ELF-1 (cell line): Measurements from ENCODE around the gene RPL10A.
A peak's percentile ranks its signal among the peaks of the same experiment; 100 is the strongest.

Source experiments
- DNase-seq: peaks from one replicate; pipeline ENCODE4 v3.0.0-alpha.2; 2016; ENCODE audit warnings: low read depth, low spot score

RPL10A gene

DNA sequence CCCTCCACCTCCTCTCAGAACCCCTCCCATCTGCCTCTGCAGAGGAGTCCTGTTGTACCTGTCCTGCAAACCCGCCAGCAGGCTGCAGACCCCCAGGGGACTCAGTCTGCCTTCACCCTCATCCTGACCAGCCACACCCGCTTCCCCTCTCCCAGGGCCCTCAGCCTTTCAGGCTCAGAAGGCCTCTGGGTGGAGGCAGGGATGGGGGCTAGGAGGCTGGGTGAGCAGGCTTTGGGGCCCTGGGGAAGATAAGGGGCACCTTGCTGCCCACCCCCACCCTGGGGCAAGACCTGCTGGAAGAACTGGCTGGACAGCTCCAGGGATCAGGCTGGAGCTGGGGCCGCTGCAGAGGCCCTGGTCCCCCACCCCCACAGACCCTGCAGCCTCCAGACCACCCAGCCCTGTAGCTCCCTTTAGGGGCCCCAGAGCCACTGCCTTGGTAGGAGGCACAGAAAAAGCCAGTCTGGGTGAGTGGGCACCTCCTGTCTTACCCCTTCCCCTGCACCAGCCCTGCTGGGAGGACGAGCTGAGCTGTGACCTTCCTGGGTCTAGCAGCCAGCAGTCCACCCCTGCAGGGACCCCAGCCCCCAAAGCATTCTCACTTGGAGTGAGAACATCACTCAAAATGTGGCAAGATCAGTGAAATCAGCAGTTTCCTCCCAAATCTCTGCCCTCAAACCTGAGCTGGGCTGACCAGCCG lies 23.5 kb downstream of the RPL10A start:
- DNase-seq, result peak; percentile 88

DNA sequence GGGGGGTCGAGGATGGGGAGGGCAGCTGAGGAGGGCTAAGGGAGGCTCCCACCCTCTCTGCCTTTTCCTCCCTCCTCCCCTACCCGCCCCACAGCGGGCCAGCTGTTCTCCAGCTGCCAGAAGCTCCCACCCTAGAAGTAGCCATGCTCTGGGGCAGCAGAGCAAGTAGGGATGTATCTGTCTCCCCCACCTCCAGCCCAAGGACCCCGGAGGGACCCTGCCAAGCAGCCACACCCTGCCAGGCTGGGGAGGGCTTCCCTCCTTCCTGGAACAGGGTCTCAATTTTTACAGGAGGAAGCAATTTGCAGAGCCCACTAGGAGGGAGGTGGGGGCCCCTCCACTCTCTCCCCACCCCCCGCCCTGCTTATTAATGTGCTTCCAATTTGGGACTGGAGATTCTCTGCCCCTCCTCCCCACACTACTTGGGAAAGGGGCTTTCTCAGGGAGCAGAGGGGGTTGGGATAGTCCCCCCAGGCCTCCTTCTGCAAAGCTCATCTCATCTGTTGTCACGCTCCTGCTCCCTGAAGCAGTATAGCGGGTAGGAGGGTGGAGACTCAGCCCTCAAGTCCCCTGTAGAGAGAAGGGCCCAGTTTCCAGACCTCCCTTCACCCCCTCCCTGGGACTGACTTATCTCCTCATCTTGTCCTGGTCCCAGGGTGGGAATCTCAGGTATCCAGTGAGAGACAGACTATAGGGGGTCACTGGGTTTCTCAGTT lies 24.2 kb downstream of the RPL10A start:
- DNase-seq, result peak; percentile 54

DNA sequence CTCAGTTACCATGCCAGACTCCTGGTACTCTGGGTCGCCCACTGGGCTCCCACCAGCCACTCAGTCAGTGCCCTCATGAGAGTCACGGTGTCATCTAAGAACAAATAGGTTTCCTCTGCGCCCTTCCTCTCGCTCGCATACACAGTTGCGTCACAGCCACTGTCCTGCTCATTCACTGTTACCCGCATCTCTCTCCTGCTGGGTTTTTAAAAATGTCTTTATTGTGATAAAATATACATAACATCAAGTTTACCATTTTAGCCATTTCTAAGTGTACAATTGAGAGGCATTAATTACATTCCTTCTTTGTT lies 24.7 kb downstream of the RPL10A start:
- no peak for DNase-seq

DNA sequence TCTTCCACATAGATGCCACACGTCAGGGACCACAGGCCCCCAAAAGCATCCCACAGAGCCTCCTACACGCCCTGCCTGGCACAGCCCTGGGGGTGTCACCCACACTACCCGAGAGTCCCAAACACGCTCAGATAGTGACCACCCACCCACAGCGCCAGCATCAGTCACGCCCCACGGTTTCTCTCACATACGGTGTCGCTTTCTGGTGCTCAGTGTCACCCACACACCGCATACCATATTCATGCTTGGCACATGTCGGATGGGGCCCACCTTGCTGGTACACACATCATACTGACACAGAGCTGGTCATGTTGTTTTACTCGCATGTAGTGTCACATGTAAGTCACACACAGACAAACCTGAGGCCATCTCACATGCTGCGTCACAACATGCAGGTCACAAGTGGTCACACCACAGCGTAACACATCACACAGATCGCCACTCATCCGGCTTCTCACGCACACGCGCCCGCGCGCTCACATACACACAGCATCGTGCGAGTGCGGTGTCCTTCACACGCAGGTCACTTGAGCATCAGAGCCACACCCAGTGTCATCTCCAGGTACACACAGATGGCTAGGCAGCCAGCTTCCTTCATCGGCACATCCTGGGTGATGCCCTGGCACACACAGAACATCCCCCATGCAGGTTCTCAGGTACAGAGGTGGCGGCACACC lies 25.2 kb downstream of the RPL10A start:
- DNase-seq, result no peak

DNA sequence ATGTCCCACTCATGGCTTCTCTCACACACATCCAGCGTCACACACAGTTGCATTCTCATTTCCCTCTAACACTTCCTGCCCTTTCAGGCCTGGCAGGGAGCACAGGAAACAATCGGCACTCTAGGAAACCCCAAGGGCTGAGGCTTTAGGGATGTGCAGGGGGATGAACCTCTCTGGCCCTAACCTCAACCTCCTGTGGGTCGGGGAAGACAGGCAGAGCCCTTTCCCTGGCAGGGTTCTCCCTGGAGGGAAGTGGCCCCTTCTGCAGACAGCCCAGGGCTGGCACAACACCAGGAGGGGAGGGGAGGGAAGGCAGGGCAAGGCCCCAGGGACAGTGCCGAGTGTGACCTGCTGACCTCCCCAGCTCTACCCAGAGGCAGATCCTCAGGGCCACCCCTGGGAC lies 26.0 kb downstream of the RPL10A start:
- DNase-seq, result no peak

DNA sequence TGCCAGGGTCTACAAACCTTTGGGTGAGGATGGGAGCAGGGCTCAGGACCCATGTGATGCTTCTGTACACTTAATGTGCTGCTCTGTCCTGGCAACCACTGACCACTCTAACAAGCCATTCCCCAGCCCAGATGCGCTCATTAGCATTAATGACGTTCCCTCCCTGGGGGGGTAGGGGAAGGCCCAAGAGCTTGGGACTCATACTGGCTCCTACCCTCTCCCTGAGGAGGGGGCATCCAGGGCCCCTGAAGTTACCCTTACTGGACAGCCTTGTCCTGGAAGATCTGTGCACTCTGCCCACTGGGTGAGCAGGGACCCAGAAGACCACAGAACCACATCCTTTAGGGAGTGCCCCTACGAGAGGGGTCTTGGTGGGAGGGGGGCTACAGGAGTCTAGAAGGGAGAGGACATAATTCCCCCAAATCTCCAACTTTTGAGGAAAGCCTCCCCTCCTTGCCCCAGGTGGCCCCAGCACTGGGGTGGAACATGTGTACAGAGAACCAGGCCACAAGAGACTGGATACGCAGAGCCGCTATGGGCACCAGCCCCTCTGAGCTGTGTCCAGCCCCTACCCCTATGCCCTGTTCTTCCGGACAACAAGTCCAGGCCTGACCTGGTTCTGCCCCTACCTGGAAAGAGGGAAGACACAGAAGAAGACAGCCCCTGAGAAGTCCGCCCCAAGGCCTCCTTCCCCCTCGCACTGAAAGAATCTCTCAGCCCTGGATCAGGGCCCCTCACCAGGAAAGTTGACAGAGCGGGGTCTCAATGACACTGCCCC lies 27.2 kb downstream of the RPL10A start:
- DNase-seq, result peak; percentile 78

DNA sequence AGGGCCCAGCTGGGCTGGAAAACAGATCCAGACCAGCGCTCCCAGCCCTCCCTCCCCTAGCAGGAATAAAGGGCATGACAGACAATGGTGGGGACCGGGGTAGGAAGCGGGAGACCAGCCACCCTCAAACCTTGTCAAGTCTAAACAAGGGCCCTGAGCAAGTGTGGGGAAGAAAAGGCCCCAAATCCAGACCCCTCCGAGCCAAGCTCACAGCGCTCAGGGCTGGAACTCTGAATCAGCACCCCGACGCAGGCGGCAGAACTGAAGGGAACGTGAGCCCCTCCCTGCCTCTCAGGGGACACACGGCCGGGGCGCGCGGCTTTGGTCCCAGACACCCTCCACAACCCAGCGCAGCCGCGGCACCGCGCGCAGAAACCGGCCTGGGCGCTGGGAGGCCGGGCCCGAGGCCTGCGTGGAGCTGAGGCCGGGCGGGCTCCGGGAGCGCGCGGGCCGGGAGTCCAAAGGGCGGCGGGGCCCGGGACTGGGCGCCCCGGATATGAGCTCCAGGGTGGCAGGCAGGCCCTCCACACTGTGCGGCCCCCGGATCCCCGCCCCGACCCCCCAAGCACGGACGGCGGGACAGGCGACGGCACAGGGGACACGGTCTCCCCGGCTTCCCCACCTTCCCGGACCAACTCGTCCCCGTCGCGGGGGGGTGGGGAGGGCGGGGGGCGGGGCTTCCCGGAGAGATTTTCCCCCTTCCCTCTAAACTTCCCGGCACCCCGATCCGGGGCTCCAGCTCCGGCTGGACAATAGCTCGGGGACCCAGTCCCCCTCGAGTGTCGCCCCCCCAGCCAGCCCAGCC lies 28.0 kb downstream of the RPL10A start:
- no peak for DNase-seq

DNA sequence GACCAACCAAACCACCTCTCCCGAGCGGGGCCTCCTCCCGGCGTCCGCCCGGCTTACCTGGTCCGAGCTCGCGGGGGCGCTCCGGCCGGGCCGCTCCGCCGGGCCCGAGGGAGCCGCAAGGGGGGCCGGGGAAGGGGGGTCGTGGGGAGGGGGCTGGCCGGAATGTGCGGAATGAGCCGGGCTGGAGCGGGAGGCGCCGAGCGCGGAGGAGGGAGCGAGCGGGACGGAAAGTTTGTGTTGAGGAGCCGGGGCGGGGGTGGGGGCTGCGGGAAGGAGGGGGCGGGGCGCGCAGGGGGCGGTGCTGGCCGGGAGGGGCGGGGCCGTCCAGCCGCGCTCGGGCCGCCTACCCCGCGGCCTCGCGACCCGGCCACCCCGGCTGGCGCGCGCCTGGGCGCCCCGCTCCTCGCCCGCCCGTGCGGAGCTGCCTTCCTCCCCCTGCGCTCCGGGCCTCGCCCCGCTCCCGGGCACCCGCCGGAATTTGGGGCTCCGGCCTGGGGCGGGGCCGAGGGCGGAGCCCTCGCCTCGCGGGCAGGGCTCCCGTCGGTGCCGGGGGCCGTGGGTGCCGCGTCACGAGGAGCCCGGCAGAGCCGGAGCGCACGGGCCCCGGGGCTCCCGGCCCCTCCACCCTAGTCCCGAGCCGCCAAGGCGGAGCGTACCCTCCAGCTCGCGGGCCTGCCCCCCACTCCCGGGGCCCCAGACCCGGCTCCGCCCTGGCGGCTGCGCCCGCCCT lies 28.8 kb downstream of the RPL10A start, which contains the start of gene TEAD3:
TEAD3 (minus strand) TSS at position 239 of the 730 bp plus-strand sequence.
- DNase-seq, result peak; percentile 67

DNA sequence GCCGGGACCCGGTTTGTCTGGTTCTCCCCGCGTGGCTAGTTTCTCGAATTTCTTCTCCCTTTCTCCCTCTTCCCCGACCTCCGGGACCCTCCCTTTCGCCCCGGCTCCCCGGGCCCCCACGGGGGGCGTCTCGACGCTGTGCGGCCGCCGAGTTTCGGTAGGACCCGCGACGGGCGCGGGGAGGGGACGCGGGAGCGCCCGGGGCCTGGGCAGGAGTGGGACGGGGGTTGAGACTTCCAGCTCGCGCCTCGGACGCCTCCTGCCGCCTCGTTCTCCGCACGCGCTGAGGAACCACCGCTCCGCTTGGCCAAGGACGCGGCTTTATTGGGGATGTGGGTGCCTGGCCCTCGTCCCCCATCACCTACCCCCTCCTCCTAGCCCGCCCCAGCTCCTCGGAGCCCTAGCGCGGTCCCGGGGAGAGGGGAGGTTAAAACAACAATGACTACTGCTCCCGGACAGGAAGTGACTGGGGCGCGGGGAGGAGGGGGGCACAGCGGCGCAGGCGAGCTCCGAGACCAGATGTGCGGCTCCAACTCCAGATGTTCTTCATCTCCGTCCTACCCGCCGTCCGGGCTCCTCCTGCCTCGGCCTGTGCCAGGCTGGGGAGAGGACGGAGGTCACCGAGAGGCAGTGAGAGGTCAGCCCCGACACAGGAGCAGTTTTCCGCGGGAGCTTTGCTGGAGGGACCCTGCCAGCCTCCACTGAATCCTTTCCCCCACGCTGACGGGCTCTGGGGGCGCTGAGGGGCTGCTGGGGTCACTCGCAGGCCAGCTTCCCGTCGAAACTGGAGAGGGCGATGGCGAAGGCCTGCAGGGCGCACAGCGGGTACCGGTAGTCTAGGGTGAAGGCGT lies 29.6 kb downstream of the RPL10A start:
- peak; percentile 54 for DNase-seq

DNA sequence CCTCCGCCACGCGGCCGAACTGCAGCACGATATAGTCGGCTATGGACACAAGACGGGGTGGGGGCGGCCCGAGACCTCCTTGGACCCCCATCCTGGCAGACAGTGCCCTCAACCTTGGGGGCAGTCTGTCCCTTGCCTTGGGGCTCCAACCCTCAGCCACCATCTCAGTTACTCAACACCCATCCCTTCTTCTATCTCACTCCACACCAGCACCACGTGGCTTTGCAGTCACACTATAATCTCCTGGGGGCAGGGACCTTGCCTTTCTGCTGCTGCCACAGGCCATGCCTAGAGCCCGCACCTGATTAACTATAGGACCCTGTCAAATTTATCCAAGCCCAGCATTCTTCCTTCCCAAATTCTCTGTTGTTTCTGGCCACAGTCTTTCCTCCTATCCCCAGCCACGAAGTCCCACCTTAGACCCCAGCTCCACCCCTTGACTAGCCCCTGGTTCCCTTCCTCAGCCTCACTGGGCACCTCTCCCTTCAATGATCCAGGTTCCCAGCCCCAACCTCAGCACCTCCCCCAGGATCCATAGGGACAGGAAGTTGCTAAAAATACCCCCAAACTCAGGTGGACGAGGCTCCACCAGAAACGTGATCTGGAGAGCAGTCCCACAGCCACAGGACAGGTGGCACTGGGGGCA lies 30.3 kb downstream of the RPL10A start:
- DNase-seq, result peak; percentile 43

DNA sequence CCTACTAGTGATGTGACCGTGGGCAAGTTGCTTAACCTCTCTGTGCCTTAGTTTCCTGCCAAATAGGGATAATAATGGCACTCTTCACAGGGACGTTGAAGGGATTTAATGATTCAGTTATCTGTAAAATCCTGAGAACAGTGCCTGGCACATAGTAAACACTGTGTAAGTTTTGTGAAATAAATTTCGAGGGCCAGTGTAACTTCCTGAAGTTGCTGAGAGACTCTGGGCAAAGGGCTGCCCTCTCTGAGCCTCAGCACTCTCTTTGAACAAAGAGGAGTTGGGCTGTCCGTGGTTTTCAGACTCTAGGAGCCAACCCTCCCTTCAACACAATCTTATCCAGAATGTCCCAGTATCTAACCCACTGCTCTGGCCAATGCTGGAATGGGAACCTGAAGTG lies 31.2 kb downstream of the RPL10A start:
- DNase-seq, result no peak

DNA sequence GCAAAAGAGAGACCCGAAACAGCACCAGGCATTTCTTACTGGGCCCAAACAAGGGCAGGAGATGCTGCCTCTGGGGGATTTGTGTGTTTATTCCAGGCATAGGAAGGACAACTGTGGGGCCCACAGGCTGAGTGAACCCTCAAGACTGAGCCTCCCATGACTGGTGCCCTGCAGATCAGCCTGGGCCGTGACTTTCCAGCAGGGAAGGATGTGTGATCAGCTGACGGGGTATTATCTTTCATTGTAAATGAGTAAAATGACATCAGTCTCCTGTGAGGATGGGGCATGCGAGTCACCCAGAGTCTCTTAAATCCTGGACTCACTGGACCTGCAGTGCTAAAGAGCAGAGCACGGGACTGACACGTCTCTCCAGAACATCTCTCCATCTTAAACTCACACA lies 32.6 kb downstream of the RPL10A start:
- no peak for DNase-seq

DNA sequence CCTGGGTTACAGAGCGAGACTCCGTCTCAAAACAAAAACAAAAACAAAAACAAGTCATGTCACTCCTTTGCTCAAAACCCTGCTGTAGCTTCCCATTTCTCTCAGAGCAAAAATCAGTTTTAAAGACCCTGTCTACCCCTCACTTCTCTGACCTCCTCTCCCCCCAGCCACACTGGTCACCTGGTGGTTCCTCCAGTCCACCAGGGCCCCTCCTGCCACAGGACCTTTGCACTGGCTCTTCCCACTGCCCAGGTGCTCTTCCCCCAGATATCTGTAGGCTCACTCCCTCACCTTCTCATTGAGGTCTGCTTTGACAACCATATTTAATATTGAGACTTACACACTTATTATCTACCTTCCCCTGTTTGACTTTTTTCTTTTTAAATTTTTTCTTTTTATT lies 33.6 kb downstream of the RPL10A start:
- DNase-seq, result no peak

DNA sequence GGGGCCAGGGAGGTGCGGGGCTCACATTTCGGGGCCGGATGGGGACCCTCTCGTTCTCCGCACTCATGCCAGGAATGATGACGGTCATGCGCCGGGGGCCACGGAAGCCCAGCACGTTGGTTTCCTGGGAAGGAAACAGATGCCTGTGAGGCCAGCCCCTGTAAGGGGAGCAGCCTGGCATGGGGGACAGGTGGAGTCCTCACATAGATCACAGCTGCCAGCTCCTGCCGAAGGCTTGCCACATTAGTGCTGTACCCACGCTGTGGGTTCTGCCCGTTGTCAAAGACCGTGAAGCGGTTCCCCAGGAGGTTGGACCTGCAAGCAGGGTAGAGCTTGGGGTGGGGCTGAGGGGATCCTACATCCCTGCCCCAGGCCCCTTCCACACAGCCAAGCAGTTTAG lies 35.3 kb downstream of the RPL10A start:
- no peak for DNase-seq

DNA sequence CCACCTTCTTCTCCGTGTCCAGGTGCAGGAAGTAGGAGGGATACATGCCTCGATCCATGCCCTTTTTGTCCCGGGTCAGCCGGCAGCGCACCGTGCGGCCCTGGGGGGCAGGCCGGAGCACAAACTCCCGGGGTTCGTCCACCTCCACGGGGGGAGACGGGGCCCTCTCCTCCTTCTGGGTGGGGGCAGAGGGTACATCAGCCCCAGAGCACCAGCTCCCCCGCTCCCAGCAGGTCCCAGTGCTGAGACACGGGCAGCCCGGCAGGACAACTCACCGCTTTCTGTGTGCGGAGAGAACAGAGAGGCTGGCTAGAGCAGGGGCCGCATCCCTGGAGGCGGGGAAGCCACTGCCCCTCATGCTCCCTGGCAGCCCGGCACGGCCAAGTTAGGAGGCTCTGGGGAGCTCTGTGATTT lies 37.8 kb downstream of the RPL10A start:
- no peak for DNase-seq

DNA sequence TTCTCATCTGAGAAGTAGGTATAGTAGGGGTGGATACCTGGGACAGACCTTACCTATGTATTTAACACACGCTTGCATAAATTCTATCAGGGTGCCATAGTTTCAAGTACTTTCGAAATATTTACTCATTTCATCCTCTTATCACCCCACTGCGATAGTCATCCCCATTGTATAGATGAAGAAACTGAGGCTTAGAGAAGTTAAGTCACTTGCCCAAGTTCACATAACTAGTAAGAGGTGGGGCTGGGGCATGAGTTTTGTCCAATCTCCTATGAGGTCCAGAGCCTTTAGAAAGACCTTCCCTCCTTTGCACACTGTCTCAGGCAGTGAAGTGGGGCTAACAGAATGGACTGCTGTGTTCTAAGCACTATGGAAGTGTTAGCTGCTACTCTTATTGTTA lies 38.3 kb downstream of the RPL10A start:
- no peak for DNase-seq

DNA sequence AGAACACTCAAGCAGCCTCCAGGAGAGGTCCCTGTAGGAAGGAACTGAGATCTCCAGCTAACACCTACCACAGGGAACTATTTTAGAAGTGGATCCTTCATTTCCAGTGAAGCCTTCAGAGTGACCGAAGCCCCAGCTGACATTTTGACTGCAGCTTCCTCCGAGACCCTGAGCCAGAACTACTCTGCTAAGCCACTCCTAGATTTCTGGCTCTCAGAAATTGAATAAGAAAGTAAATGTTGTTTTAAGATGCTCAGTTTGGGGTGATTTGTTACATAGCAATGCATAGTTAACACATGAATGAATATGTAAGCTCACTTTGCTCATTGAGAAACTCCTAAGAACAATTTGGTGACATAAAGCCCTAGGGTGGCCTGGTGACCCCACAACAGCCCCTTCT lies 39.0 kb downstream of the RPL10A start:
- no peak for DNase-seq

DNA sequence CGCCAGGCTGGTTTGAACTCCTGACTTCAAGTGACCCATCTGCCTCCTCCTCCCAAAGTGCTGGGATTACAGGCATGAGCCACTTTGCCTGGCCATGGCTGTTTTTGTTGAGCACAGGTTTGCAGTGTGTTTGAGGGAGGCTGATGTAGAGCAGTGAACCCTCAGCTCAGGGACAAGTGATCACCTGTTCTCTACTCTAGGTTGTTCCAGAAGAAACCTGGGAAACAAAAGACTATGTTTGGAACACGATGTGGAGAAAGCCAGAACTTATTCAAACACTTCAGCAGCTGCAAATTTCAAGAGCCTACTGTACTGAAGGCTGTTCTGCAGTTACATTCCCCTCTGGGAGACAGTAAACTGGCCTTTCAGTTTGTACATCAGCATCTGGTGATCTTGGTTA lies 39.8 kb downstream of the RPL10A start:
- DNase-seq, result no peak

DNA sequence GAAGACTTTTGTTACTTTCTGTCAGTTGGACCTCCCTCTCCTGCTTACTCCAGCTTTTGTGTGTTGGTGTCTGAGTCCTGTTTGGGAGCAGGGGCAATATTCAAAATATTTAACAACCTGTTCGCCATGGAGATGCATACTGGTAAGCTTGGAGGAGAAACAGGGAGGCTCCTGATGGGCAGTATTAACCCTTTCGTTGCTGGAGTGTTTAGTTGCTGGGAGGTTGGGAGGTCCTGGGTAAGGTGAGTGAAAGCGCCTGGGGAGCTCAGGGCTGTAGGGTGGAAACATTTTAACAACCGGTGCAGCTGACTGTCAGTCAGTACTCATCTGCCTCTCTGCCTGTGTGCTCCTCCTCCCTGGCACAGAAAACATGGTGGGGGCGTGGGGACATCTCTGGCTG lies 40.3 kb downstream of the RPL10A start:
- DNase-seq, result no peak
